Osteocyte (in vitro differentiated cells): ENCODE measurements around the gene RGR. TPM values are rescaled to one million over a fixed set of nuclear protein-coding genes. Genes with fewer than 3 reads are reported as not detected.

ENCODE experiments used
- DNase-seq: peaks from one replicate; pipeline ENCODE4 v3.0.0; 2021; ENCODE audit warnings: mixed read lengths; ENCODE audit not compliant: unreplicated experiment; ENCODE audit errors: extremely low spot score
- H3K27ac Mint-ChIP-seq: one replicate; pipeline ENCODE4 v1.8.0; 2021; ENCODE audit warnings: mild to moderate bottlenecking, mixed read lengths; ENCODE audit not compliant: unreplicated experiment
- H3K27me3 Mint-ChIP-seq: one replicate; pipeline ENCODE4 v1.8.0; 2021; ENCODE audit warnings: mixed read lengths; ENCODE audit not compliant: unreplicated experiment
- H3K36me3 Mint-ChIP-seq: one replicate; pipeline ENCODE4 v1.8.0; 2021; ENCODE audit warnings: mixed read lengths; ENCODE audit not compliant: unreplicated experiment
- H3K4me1 Mint-ChIP-seq: one replicate; pipeline ENCODE4 v1.8.0; 2021; ENCODE audit warnings: mixed read lengths; ENCODE audit not compliant: unreplicated experiment
- H3K4me3 Mint-ChIP-seq: one replicate; pipeline ENCODE4 v1.8.0; 2021; ENCODE audit warnings: mild to moderate bottlenecking, moderate library complexity, mixed read lengths; ENCODE audit not compliant: unreplicated experiment
- H3K9me3 Mint-ChIP-seq: one replicate; pipeline ENCODE4 v1.8.0; 2021; ENCODE audit warnings: mixed read lengths; ENCODE audit not compliant: unreplicated experiment
- total RNA-seq: library from RNA; stranded (reverse); gene quantifications from 2 replicates; pipeline ENCODE4 v1.2.1, GENCODE V29; 2021
- TF ChIP-seq, protein P1 (sequence below): fragments of 200-600 bp; sonication (generic); IDR thresholded peaks from 2 replicates; pipeline ENCODE4 v1.5.0; 2021; ENCODE audit warnings: antibody characterized with exemption, mild to moderate bottlenecking, moderate library complexity

RGR gene
- total RNA-seq, 1 donor from 2014 or later, result not detected

- Mint-ChIP-seq H3K4me3 (no peak overlapping the region), H3K36me3 (no peaks in the 10 kb centered on the region), H3K27me3 (peaks cover 5% of the 10 kb centered on the region), H3K9me3 (no peaks in the 10 kb centered on the region), H3K27ac (no peak overlapping the region), H3K4me1 (no peaks in the 10 kb centered on the region)
- TF ChIP-seq, protein P1, sequence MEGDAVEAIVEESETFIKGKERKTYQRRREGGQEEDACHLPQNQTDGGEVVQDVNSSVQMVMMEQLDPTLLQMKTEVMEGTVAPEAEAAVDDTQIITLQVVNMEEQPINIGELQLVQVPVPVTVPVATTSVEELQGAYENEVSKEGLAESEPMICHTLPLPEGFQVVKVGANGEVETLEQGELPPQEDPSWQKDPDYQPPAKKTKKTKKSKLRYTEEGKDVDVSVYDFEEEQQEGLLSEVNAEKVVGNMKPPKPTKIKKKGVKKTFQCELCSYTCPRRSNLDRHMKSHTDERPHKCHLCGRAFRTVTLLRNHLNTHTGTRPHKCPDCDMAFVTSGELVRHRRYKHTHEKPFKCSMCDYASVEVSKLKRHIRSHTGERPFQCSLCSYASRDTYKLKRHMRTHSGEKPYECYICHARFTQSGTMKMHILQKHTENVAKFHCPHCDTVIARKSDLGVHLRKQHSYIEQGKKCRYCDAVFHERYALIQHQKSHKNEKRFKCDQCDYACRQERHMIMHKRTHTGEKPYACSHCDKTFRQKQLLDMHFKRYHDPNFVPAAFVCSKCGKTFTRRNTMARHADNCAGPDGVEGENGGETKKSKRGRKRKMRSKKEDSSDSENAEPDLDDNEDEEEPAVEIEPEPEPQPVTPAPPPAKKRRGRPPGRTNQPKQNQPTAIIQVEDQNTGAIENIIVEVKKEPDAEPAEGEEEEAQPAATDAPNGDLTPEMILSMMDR, result no peak
- no peak for DNase-seq
Measured at GRCh38 chr10:84227810-84228209, 17.0 kb upstream of the RGR start.

GRCh38 chr10:84230359-84230758 lies 14.5 kb upstream of the RGR start:
- H3K27me3 Mint-ChIP-seq, result peaks cover 5% of the 10 kb centered on the region
- no peaks in the 10 kb centered on the region for H3K36me3 Mint-ChIP-seq
- TF ChIP-seq, protein P1, result no peak
- H3K4me3 Mint-ChIP-seq, result no peak overlapping the region
- no peaks in the 10 kb centered on the region for H3K4me1 Mint-ChIP-seq
- no peak for DNase-seq
- no peaks in the 10 kb centered on the region for H3K9me3 Mint-ChIP-seq
- no peak overlapping the region for H3K27ac Mint-ChIP-seq

DNA sequence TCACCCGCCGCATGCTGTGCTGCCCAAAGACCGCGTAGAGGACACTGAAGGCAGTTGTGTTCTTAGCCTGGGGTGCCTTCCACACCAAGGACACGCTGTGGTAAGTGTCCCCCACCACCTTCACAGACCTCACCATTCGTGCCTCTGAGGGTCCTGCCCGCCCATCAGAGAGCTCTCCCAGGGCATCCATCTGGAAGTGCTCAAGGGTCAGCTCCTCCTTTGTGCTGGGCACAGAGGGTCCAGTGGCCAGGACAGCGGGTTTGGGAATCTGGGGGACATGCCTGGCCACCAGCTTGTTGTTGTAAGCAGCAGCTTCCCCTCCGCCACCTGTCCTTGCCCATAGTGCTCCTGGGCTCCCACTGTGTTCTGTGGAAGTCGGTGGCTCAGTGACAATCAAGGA lies 12.5 kb upstream of the RGR start:
- H3K27ac Mint-ChIP-seq, result no peak overlapping the region
- DNase-seq, result no peak
- H3K4me3 Mint-ChIP-seq, result no peak overlapping the region
- H3K4me1 Mint-ChIP-seq, result no peaks in the 10 kb centered on the region
- H3K9me3 Mint-ChIP-seq, result no peaks in the 10 kb centered on the region
- TF ChIP-seq, protein P1, result no peak
- peaks cover 10% of the 10 kb centered on the region for H3K27me3 Mint-ChIP-seq
- no peaks in the 10 kb centered on the region for H3K36me3 Mint-ChIP-seq

DNA sequence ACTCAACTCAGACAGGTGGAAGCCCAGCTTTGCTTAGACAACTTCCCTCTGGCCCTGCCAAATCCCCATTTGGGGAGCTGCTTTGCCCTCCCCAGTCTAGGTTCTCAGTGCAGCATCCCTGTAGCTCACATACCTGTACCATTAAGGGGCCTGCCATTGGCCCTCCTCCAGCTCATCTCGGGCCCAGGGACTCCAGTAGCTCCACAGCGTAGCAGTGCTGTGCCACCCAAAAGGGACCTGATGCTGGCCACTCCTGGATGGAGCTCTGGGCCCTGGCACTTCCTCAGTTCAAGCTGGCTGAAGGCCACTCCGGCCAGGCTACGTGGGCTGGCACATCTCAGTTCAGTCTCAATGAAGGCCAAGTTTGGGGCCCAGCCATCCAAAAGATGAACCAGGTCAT lies 10.9 kb upstream of the RGR start:
- Mint-ChIP-seq H3K9me3 (no peaks in the 10 kb centered on the region), H3K4me1 (no peaks in the 10 kb centered on the region), H3K27me3 (peaks cover 13% of the 10 kb centered on the region), H3K27ac (no peak overlapping the region), H3K36me3 (no peaks in the 10 kb centered on the region), H3K4me3 (no peak overlapping the region)
- TF ChIP-seq, protein P1, result no peak
- DNase-seq, result no peak

DNA sequence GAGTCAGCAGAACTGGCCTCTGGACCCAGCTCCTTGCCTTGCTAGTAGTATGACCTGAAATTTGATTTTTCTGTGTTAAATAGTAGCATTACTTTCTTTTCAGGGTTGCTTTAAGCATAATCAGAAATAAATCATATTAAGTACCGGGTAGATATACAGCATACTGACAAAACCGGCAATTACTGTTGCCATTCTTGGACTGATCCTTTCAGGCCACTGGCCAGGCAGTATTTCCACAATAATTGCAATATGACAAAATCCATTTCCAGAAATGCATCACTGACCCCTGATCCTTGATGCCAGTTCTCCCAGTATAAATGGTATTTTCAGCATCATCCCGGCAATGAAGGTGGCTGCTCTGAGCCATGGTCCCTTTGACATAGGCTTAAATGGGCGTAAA lies 10.4 kb upstream of the RGR start:
- no peak for DNase-seq
- Mint-ChIP-seq H3K4me3 (no peak overlapping the region), H3K27ac (no peak overlapping the region), H3K9me3 (no peaks in the 10 kb centered on the region), H3K27me3 (peaks cover 16% of the 10 kb centered on the region), H3K36me3 (no peaks in the 10 kb centered on the region), H3K4me1 (no peaks in the 10 kb centered on the region)
- TF ChIP-seq, protein P1, result no peak
